Right ventricle myocardium inferior (tissue), 1 donor: Measurements from ENCODE around the gene PTPN5. TPM values are rescaled to one million over a fixed set of nuclear protein-coding genes. Genes with fewer than 3 reads are reported as not detected.

Experiments
- ATAC-seq: fragments of 200-7000 bp; cut with Tn5 transposase; one replicate; pipeline ENCODE4 v1.9.1; 2020; ENCODE audit warnings: mild to moderate bottlenecking, moderate library complexity
- DNase-seq: peaks from one replicate; pipeline ENCODE4 v3.0.0; 2021; ENCODE audit errors: missing footprints
- intact Hi-C: fragments of 100-400 bp; cut with DNase I; formaldehyde crosslinking; loops from one replicate; pipeline ENCODE4 v1.11.0; 2022
- total RNA-seq: library from RNA; stranded (reverse); fragmentation: NEBNext Ultra II Directional; extraction: Animal tissue kit (Norgen Biotek cat#: 25700); gene quantifications from one replicate; pipeline ENCODE4 v1.2.1, GENCODE V29; 2021
- donor health status: DM: no; HTN: yes; CAD: no; lungs with severe emphysema.

Gene PTPN5
- total RNA-seq, 1 donor from 2014 or later = 0.27 TPM

DNA sequence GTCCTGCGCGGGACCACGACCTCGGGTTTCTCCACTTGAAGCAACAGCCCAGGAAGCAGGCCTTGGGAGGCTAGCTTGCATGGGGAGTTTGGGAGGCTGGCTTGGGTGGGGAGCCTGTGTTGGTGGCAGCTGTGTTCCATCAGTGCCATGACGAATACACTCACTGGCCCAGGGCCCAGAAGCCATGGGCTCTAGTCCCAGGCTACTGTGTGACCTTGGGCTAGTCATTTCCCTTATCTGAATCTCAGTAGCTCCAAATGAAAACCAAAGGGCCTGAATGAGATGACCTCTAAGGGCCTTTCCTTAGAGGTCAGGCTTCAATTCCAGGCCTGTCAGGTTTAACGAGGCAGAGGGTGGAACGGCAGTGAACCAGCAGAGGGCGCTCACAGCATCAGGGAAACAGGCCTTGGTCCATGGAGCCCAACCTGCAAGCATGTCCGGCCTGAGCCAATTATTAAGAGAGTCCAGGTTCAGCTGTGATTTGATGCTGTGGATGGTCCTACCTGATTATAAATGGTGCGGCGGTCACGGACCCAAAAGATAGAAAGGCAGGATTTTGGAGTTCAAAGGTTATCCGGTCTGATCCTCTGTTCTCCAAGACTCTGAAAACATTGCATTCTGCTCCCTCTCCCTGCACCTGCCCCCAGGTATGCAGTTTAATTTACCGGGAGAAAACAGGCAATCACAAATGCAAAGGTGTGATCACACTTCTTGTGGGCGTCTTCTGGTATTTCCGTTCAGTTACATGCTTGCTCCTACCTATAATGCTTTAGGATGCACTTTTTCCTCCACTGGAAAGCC lies 15.9 kb downstream of the PTPN5 start:
- ATAC-seq = no peak
- intact Hi-C loops = no loop called here

DNA sequence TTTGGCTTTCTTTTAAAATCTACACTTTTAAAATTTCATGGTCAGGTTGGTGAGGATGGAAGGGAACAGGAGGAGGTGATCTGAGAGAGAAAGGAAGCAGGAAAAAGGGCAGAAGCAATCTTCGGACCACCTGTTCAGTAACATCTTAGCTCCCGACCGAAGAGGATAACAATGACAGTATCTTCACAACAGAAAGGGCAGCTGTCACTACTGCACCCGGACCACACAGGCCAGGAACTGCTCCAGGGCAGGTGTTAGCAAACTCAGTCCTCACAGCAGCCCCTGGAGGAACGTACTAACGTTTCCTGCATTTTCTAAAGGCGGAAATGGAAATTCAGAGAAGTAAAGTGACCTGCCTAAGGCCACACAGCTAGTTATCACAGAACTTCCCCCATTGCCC lies 16.8 kb downstream of the PTPN5 start:
- DNase-seq (no peak), ATAC-seq (no peak)
- intact Hi-C loops = no loop called here

More for the DNA sequence above, 15.9 kb downstream of the PTPN5 start:
- no peak for DNase-seq

DNA sequence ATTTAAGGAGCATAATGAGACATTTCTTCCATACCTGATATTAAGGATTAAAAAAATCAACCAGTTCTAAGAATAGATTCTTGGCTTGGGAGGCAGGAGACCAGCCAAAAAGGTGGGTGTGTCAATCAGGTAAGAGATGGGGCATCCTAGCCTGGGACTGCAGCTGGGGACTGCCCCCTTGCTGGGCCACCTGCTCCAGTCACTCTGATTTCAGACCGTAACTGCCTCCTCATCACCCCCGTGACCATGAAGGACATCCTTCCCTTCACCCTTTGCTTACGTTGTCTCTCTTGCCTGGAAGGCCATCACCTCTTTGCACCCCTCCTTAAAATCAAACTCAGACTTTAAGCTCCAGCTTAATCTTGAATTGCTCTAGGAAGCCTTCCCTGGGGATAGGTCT lies 17.9 kb downstream of the PTPN5 start:
- DNase-seq = no peak
- intact Hi-C loops = no loop called here
- no peak for ATAC-seq

DNA sequence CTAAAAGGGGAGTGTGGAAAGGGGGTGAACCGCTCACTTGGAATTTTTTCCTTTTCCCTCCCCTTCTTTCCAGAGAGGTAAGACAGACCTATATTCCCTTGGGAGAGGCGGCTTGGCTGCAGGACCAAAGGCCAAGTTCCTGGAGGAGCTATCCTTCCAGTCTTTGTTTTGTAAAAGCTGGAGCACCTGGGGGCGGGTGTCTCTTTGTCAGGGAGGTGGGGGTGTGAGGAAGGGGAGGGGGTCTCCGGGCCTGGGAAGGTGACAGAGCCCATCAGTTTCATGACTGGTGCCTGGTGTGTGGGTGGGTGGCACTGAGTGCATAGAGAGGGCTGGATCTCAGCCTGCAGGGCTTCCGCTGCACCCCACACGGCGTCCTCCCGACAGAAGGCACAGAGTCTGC lies 18.5 kb downstream of the PTPN5 start:
- intact Hi-C loops = no loop called here

DNA sequence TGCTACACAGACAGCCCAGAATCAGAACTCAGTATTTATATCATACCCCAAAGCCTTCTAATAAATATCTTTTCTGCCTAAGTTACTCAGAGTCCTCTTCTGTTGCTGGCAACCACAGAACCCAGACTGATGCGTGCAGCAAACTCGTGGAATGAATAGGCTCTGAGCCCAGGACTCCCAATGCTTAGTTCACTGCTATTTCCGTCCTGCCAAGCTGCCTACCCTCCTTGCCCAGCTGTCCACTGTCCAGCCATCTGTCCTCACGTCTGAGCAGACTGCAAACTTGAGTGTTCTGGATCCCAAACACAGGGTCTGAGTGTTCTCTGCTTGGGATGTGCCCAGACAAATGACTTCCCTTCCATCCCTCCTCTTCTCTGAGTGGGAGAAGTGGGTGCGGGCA lies 19.4 kb downstream of the PTPN5 start:
- intact Hi-C loops = no loop called here
- ATAC-seq (no peak), DNase-seq (no peak)

More for the DNA sequence above, 18.5 kb downstream of the PTPN5 start:
- DNase-seq (no peak), ATAC-seq (no peak)

DNA sequence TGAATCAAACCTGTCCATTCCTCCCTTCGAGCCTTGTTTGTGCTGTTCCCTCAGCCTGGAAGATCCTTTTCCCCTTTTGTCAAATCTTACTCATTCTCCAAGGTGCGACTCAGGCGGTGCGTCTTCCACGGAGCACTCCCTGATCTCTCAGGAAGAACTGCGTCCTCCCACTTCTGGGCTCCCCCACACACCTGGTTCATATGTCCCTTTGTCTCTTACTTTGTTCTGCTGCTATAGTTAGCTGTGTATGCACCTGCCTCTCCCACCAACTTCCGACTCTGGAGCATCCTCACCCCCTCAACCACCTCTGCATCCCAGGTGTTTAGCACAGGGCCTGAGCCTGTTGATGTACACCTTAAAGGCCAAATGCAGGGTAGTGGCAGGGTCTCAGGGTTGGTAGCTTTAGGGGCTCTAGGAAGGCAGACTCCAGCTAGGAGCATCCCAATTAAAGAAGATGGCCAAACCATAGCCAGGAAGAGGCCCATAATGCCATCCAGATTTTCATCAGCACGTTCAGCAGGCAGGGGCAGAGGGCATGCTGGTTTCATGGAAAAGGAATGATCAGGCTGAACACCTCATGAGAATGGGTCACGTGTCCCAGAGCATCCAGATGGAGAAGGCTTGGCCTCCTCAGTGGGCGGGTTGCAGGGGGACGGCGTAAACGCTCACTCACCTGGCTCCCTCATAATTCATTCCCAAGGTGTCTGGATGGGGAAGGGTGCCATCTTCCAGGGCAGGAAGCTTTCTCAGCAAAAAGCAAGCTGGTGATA lies 20.1 kb downstream of the PTPN5 start:
- ATAC-seq (no peak), DNase-seq (no peak)
- intact Hi-C loops = no loop called here

DNA sequence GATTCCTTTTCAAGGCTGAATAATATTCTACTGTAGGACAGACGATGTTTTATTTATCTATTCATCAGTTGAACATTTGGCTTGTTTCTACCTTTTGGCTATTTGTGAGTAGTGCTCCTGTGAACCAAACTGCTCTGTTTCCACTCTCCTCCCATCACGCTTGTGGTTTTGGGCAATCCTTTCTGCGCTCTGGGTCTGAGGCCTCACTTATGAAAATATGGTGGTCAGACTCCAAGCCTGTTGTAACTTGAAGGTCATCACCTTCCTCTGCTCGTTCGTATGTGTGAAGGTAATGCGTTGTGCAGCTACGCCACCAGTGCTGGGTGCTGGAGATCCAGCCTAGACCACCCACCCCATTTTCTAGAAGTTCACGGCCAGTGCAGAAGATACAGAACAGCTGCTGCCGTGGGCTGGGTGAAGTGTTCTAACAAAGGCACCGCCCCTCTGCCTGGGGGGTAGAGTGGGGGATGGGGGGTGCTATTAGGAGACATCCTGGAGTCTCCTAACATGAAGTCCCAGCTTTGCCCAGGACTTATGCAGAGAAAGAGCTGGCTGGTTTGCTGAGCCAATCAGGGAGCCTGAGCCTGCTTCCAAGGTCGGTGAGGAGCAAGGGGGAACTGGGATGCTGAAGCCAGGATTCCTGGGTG lies 21.0 kb downstream of the PTPN5 start:
- DNase-seq = no peak
- no peak for ATAC-seq
- intact Hi-C loops = no loop called here

DNA sequence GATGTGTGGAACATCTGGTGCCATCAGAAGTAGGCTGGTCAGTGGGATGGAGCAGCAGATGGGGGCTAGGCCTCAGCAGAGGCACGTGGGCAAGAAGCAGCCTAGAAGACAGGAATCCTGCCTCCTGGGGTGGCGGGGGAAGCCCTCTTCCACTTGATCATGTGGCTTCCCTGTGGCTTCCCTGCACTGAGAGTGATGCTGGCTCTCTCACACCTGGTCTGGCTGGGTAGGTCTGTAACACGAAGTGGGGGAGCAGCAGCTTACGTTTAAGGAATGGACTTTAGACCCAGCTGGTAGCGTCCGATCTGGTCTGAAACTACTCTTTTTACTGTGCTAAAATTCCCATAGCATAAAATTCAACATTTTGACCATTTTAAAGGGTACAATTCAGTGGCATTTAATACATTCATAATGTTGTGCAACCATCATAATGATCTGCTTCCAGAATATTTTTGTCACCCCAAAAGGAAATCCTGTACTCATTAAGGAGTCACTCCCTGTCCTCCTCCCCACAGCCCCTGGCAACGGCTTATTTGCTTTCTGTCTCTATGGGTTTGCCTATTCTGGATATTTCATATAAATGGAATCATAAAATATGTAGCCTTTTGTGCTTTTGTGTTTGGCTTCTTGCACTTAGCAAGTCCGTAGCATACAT lies 21.7 kb downstream of the PTPN5 start:
- no peak for DNase-seq
- no peak for ATAC-seq
- intact Hi-C loops = no loop called here

DNA sequence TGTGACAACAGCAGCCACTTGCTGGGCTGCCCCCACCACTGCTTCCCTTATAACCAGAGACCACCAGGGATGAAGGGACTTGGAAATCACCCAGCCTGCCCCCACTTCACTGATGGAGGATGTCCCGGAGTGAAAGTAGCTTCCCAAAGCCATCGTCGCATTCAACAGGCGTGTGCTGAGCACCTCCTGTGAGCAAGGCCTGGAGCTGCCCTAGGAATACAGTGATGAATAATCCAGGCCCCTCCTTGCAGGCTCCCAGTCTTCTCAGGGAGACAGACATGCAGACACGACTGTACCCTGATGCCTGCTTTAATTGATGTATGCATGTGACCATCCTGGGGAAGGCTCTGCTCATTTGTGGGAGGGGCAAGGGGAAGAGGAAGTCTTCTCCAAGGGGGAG lies 22.6 kb downstream of the PTPN5 start:
- intact Hi-C loops = no loop called here
- no peak for ATAC-seq

DNA sequence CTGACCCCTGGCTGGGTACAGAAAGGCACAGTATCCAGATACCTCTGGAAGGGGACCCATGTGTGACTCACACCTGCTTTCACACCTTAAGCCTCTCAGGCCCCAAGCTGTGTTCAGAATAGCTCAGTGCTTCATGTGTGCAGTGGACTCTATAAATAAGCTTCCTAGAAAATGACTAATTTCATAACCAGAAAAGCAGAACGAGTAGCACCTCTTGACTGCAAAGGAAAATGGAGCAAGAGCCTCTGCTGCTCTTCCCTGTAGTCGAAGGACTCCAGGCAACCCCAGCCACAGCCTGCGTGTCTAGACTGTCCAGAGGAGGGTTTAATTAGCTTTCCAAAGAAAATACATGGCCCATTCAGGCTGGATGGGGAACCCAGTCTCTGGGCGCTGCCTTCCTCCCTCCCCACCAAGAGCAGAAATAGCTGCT lies 23.1 kb downstream of the PTPN5 start:
- ATAC-seq (no peak), DNase-seq (no peak)
- intact Hi-C loops = no loop called here

More for the DNA sequence above, 22.6 kb downstream of the PTPN5 start:
- no peak for DNase-seq

DNA sequence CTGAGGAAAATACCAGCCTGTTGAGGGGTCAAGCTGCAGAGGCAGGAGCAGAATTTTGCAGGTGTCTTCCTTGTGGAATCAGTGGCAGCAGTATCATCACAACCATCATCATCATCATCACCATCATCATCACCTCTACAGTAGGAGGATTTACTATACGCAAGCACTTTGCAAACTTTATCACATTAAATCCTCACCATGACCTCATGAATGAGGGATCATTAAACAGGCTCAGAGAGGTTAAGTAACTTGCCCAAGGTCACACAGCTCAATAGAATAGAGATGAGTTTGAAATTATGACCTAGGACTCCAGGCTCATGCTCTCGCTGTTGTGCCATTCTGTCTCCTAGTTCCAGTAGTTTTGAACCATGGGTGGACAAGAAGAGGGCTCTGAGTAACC lies 25.6 kb downstream of the PTPN5 start:
- intact Hi-C loops = no loop called here
- DNase-seq (no peak), ATAC-seq (no peak)

DNA sequence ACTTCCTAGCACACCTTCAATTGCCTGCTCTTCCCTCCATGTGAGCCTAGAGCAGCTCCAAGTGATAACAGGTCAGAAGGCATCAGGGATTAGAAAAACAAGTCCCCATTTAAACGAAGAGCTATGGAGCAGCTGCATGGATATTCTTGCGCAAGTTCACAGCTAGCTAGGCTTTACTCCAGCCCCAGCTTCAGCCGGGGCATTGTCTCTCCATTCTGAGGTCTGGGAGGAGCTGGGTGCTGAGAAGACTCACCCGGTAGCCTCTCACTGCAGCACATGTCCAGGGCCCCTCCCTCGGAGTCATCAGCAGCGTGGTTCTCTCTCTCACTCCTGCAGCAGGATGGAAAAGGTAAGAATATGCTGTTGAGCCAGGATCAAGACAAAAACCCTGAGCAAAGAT lies 26.0 kb downstream of the PTPN5 start:
- DNase-seq (no peak), ATAC-seq (no peak)
- intact Hi-C loops = no loop called here

DNA sequence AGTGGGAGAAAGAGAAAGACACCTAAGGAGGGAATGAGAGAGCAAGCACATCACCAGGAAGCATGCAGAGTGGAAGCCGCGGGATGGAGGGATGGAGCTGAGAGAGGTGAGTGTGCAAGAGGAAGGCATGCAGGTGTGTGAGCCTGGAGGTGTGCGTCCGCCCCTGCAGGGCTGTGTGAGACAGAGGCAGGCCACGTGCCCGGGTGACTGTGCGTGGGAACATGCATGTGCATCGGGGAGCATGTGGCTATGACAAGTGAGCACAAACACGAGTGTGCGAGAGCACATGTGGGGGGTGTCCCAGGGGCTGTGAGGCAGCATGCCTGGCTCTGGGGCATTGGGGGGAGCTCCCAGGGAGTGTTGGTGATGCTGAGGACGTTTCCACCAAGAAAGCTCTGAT lies 29.9 kb downstream of the PTPN5 start:
- peak; percentile 14 for ATAC-seq
- no peak for DNase-seq
- intact Hi-C loops = no loop called here

DNA sequence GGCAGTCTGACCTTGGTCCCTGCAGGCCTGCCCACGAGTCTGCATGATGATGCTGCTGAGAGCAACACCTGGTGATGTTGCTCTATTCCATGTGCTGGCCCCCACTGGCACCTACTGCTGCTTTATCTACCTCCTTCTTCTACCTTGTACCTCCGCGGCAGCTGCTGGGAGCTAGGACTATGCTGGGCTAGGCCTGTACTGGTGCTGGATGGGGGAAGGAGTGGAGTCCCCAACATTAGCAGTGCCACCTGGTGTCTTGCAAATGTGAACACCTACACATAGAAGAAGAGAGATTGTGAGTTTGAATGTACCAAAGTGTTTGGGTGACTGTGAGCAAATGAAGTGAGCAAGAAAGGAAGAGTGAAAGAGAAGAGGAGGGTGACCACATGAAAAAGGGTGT lies 30.5 kb downstream of the PTPN5 start:
- ATAC-seq = no peak

DNA sequence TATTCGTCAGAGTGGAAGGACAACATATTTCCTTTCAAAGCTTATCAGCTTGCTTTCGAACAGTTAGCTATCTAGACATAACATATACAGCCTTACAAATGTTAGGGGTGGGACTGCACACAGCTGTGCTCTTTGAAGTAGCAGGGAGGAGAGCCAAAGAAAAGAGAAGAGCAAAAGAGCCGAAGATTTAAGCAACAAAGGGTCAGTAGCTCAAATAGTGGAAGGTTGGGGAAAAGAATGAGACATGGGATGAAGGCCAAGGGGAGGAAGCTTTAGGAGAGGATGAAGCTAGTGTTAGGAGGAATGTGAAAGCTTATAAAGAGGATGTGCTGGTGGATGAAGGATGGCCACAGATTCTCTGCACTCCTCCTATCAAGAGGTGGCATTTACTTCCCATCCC lies 33.8 kb downstream of the PTPN5 start:
- DNase-seq = no peak
- intact Hi-C loops = no loop called here
- no peak for ATAC-seq

More for the DNA sequence above, 30.5 kb downstream of the PTPN5 start:
- intact Hi-C loops = no loop called here
- DNase-seq = no peak

DNA sequence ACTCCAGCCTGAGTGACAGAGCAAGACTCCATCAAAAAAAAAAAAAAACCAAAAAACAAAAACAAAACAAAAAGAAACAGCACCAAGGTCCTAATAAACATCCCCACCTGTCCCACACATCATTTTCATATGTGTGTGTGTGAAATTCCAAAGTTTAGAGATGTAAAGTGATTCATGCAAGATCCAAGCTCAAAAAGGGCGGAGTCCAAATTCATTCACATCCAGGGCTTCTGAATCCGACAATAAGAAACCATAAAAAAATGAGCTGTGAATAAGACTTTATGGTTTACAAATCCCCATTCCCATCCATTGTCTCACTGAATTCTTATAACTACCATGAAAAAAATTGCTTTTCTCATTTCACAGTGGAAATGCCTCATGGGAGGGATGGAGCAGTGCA lies 34.7 kb downstream of the PTPN5 start:
- intact Hi-C loops = no loop called here
- no peak for ATAC-seq

DNA sequence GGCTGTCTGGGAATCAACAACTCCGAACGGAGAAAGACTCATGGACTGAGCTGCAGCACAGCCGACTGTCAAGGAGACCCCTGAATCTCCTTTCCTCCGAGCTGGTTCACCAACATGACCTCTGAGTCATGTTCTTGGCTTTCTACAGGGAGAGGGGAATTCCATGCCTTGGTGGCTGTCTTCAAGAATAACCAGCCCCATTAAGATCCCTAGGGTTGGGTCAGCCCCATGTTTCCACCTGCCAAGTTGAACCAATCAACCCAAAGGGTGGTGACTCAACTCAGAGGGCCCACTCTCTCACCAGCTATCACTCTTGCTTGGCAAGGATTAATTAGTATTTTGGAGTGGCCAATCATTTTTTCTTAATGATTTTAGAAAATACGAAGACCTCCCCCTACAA lies 37.3 kb downstream of the PTPN5 start:
- intact Hi-C loops = no loop called here
- ATAC-seq (no peak), DNase-seq (no peak)

More for the DNA sequence above, 34.7 kb downstream of the PTPN5 start:
- no peak for DNase-seq

DNA sequence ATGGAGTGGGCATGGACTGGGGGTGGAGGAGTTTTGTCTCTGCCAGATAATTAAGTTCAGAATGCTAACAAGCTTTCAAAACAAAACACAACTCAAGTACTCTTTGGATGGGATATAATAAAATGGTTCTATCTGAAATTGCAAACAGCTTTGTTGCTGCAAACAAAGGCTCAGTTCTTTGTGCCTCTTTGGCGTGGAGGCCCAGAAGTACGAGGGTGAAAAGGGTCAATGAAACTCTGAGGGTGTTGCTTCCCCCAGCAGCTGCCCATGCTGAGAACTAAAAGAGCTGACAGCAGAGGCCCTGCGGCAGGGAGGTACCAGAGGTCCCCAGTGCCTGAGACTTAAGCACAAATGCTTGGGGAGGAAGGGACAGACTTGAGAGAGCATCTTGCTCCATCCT lies 39.1 kb downstream of the PTPN5 start:
- intact Hi-C loops = no loop called here
- DNase-seq (no peak), ATAC-seq (no peak)

DNA sequence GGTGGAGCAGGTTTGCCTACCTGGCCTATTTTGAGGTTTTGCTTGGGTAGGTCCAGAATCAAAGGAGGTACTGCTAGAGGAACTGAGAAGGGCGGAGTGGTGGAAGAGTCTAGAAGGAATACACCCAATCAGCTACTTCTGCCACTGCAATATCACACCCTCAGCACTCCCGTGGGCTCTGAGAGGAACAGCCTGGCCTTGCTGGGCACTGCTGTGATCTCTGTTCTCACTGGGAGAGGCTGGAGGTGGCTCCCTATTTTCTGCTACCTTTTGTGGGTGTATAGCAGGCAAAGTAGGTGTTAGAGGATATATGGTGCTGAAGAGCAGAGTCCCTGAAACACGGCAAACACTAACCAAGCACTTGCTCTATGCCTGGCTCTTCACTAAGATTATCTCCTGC lies 40.7 kb downstream of the PTPN5 start:
- DNase-seq (no peak), ATAC-seq (no peak)
- intact Hi-C loops = no loop called here
